ENCODE data around the gene PYCARD.

DNA sequence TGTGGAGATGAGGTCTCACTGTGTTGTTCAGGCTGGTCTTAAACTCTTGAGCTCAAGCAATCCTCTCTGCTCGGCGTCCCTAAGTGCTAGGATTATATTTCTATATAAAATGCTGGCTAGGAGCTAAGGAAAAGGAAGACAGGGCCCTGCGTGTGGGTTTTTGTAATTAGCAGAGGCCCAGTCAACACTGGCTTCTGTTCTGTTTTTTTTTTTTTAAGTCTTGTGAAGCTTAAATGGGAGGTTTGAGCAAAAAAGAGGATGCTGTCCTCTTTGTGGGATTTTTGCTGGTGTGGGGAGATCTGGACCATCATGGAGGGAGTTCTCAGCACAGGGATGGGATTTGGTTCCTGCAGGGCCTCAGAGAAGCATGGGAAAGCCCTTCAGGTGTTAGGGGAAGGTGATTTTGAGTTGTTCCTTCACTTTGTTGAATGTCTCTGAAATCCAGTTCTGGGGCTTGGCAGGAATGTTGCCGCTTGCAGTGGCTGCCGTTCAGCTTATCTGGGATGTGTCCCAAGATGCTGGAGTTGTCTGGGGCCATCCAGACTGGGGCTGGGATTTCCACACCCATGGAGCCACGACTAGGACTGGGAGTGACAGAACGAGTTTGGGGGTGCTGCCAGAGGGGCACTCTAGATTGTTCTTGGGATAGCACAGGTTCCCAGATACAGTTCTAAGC, 4.2 kb downstream of the PYCARD start:
- TF ChIP-seq, protein P1, sequence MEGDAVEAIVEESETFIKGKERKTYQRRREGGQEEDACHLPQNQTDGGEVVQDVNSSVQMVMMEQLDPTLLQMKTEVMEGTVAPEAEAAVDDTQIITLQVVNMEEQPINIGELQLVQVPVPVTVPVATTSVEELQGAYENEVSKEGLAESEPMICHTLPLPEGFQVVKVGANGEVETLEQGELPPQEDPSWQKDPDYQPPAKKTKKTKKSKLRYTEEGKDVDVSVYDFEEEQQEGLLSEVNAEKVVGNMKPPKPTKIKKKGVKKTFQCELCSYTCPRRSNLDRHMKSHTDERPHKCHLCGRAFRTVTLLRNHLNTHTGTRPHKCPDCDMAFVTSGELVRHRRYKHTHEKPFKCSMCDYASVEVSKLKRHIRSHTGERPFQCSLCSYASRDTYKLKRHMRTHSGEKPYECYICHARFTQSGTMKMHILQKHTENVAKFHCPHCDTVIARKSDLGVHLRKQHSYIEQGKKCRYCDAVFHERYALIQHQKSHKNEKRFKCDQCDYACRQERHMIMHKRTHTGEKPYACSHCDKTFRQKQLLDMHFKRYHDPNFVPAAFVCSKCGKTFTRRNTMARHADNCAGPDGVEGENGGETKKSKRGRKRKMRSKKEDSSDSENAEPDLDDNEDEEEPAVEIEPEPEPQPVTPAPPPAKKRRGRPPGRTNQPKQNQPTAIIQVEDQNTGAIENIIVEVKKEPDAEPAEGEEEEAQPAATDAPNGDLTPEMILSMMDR (IDR thresholded peaks at IDR 0.05): no peak
- TF ChIP-seq POLR2AphosphoS5 (IDR thresholded peaks at IDR 0.05) (no peak), POLR2A (IDR thresholded peaks at IDR 0.05) (no peak)
